Caco-2 (cell line): Measurements from ENCODE around the gene FHIT. TPM values are rescaled to one million over a fixed set of nuclear protein-coding genes. Genes with fewer than 3 reads are reported as not detected.

ENCODE experiments used
- BruUV-seq: library from RNA; stranded (reverse); fragments of 400-500 nt; replicated peaks from 2 replicates; lab custom pipeline; 2021; lab: Mats Ljungman, UMichigan
- CTCF ChIA-PET: fragments of 300-600 bp; sonication (Branson Sonifier 250); formaldehyde crosslinking; loops from one replicate; lab custom pipeline; 2022; ENCODE audit warnings: antibody characterized with exemption; lab: Charles Lee
- POLR2A ChIA-PET: fragments of 300-600 bp; sonication (Branson Sonifier 250); formaldehyde crosslinking; loops from one replicate; lab custom pipeline; 2022; ENCODE audit warnings: antibody characterized with exemption; lab: Charles Lee
- DNase-seq, 2 experiments: peaks; one replicate each; pipeline versions ENCODE4 v3.0.0 to v3.0.0-alpha.2; 2020 to 2022
- H3K27me3 ChIP-seq: replicated peaks from 2 replicates; pipeline ENCODE4 v1.6.0; 2011; ENCODE audit warnings: low read length; ENCODE audit not compliant: control insufficient read depth, insufficient read depth
- H3K36me3 ChIP-seq: 2 replicates; pipeline ENCODE4 v1.5.1; 2011; ENCODE audit warnings: low read length; ENCODE audit not compliant: control insufficient read depth, insufficient read depth
- H3K4me1 ChIP-seq: fragments of 250-450 bp; sonication (Bioruptor Pico); 2 replicates; pipeline ENCODE4 v1.5.1; 2020; ENCODE audit warnings: mild to moderate bottlenecking
- H3K4me3 ChIP-seq: 2 replicates; pipeline ENCODE4 v1.5.1; 2011; ENCODE audit warnings: low read depth, mild to moderate bottlenecking, control low read depth, low read length
- H3K9me3 ChIP-seq: fragments of 250-450 bp; sonication (Bioruptor Pico); 2 replicates; pipeline ENCODE4 v1.5.1; 2020; ENCODE audit warnings: mild to moderate bottlenecking, moderate library complexity
- H3K27ac Mint-ChIP-seq: one replicate; pipeline ENCODE4 v1.8.0; 2022; ENCODE audit warnings: mixed read lengths; ENCODE audit not compliant: unreplicated experiment
- H3K27me3 Mint-ChIP-seq: one replicate; pipeline ENCODE4 v1.8.0; 2022; ENCODE audit warnings: mixed read lengths; ENCODE audit not compliant: insufficient read depth, unreplicated experiment
- H3K36me3 Mint-ChIP-seq: one replicate; pipeline ENCODE4 v1.8.0; 2022; ENCODE audit warnings: mild to moderate bottlenecking, mixed read lengths; ENCODE audit not compliant: insufficient read depth, unreplicated experiment
- H3K4me1 Mint-ChIP-seq: one replicate; pipeline ENCODE4 v1.8.0; 2022; ENCODE audit warnings: low read depth, mixed read lengths; ENCODE audit not compliant: unreplicated experiment
- H3K4me3 Mint-ChIP-seq: one replicate; pipeline ENCODE4 v1.8.0; 2022; ENCODE audit warnings: mild to moderate bottlenecking, moderate library complexity, mixed read lengths; ENCODE audit not compliant: unreplicated experiment
- H3K9me3 Mint-ChIP-seq: one replicate; pipeline ENCODE4 v1.8.0; 2022; ENCODE audit warnings: mixed read lengths; ENCODE audit not compliant: unreplicated experiment
- intact Hi-C: fragments of 100-400 bp; cut with micrococcal nuclease; formaldehyde crosslinking; loops from one replicate; pipeline ENCODE4 v1.10.0; 2022; ENCODE audit not compliant: unreplicated experiment
- total RNA-seq: library from RNA; stranded (reverse); gene quantifications from 2 replicates; pipeline ENCODE4 v1.2.3, GENCODE V29; 2022
- TF ChIP-seq, protein P1 (sequence below), 2 experiments: fragments of 200-600 bp in 1 of 2; IDR thresholded peaks; 1 replicate in 1 of 2; 2 replicates in 1 of 2; pipeline versions ENCODE4 v1.5.1 to v1.8.0; 2011 to 2022; ENCODE audit warnings: antibody characterized with exemption in 1 of 2, control low read depth in 1 of 2, inconsistent platforms in 1 of 2, low read depth in 1 of 2, low read length in 1 of 2, mild to moderate bottlenecking in 1 of 2, moderate library complexity in 1 of 2; ENCODE audit not compliant: insufficient read depth in 1 of 2, severe bottlenecking in 1 of 2, unreplicated experiment in 1 of 2

The FHIT gene
- total RNA-seq, 1 experiment from 2014 or later: 8.3 TPM

DNA sequence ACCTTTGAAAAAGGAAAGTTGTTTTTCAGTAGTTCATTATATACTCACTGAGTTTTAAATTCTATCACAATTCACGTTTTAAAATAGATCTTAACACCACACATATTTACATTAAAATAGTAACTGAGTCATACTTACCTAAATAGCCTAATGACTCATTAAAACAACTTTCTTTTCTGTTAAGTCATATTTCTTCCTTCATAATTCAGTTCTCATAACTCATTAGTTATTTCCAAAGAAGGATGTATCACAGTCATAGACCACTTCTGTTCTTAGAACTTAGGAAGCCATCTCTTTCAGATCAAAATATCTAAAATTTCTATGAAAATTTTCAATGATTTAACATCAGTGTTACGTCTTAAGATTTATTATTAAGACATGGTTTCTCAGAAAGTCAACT is 885.9 kb downstream of the FHIT start:
- POLR2A ChIA-PET: no interaction called here
- H3K4me1 ChIP-seq: no peaks in the 10 kb centered on the region
- H3K4me3 ChIP-seq: no peak overlapping the region
- CTCF ChIA-PET: no interaction called here
- H3K4me1 Mint-ChIP-seq: no peaks in the 10 kb centered on the region
- no peaks in the 10 kb centered on the region for H3K27me3 Mint-ChIP-seq
- no peak overlapping the region for H3K27ac Mint-ChIP-seq
- no peak overlapping the region for H3K4me3 Mint-ChIP-seq
- H3K9me3 ChIP-seq: no peaks in the 10 kb centered on the region
- TF ChIP-seq, protein P1, sequence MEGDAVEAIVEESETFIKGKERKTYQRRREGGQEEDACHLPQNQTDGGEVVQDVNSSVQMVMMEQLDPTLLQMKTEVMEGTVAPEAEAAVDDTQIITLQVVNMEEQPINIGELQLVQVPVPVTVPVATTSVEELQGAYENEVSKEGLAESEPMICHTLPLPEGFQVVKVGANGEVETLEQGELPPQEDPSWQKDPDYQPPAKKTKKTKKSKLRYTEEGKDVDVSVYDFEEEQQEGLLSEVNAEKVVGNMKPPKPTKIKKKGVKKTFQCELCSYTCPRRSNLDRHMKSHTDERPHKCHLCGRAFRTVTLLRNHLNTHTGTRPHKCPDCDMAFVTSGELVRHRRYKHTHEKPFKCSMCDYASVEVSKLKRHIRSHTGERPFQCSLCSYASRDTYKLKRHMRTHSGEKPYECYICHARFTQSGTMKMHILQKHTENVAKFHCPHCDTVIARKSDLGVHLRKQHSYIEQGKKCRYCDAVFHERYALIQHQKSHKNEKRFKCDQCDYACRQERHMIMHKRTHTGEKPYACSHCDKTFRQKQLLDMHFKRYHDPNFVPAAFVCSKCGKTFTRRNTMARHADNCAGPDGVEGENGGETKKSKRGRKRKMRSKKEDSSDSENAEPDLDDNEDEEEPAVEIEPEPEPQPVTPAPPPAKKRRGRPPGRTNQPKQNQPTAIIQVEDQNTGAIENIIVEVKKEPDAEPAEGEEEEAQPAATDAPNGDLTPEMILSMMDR (IDR thresholded peaks at IDR 0.05; ENCODE audit: insufficient read depth in 1 of 2, low read depth in 1 of 2, low read length in 1 of 2, severe bottlenecking in 1 of 2, unreplicated experiment in 1 of 2): no peak
- peaks cover 8% of the 10 kb centered on the region for H3K9me3 Mint-ChIP-seq
- no peaks in the 10 kb centered on the region for H3K27me3 ChIP-seq
- H3K36me3 Mint-ChIP-seq: no peaks in the 10 kb centered on the region
- BruUV-seq: no TSS peak
- no peak for DNase-seq
- no peaks in the 10 kb centered on the region for H3K36me3 ChIP-seq
- intact Hi-C loops: no loop called here

DNA sequence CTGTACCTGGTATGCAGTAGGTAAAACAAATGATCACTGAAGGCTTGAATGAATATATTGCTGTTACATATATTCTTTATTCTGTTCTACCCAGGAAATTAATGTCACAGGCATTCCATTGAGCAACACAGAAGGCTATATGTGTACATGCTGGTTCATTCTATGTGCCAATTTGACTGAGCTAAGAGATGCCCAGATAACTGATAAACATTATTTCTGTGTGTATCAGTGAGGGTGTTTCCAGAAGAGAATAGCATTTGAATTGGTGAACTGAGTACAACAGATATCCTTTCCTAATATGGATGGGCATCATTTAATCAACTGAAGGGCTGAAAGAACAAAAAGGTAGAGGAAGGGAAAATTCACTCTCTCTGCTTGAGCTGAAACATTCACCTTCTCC is 886.8 kb downstream of the FHIT start:
- ChIA-PET POLR2A (no interaction called here), CTCF (no interaction called here)
- H3K27me3 Mint-ChIP-seq: no peaks in the 10 kb centered on the region
- no peak for DNase-seq
- Histone ChIP-seq H3K4me1 (no peaks in the 10 kb centered on the region), H3K27me3 (no peaks in the 10 kb centered on the region), H3K36me3 (no peaks in the 10 kb centered on the region), H3K9me3 (no peaks in the 10 kb centered on the region), H3K4me3 (no peak overlapping the region)
- TF ChIP-seq, protein P1 (IDR thresholded peaks at IDR 0.05; ENCODE audit: insufficient read depth in 1 of 2, low read depth in 1 of 2, low read length in 1 of 2, severe bottlenecking in 1 of 2, unreplicated experiment in 1 of 2): no peak
- H3K36me3 Mint-ChIP-seq: no peaks in the 10 kb centered on the region
- H3K4me3 Mint-ChIP-seq: no peak overlapping the region
- intact Hi-C loops: no loop called here
- H3K9me3 Mint-ChIP-seq: peaks cover 5% of the 10 kb centered on the region
- H3K27ac Mint-ChIP-seq: no peak overlapping the region
- no peaks in the 10 kb centered on the region for H3K4me1 Mint-ChIP-seq
- no TSS peak for BruUV-seq

DNA sequence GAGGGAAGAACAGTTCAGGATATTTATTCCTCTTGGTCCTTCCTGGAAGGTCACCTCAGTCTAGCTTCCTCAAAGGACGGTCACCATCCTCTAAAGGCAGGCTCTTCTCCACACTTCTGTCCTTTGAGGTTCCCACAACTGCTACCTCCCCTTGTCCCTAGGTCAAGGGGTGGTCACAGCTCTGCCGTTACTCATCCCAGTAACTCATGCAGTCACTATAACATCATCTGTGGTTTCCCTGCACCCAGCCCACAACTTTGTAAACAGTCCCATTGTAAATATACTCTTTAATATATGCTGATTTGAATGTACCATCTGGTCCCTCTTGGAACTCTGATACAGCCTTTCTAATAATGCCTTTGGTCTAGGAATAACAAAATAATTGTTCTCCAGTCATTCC is 887.4 kb downstream of the FHIT start:
- intact Hi-C loops: no loop called here
- H3K4me1 ChIP-seq: no peaks in the 10 kb centered on the region
- BruUV-seq: no TSS peak
- H3K27me3 ChIP-seq: no peaks in the 10 kb centered on the region
- Mint-ChIP-seq H3K36me3 (no peaks in the 10 kb centered on the region), H3K4me1 (no peaks in the 10 kb centered on the region), H3K4me3 (no peak overlapping the region), H3K27me3 (no peaks in the 10 kb centered on the region), H3K9me3 (no peaks in the 10 kb centered on the region), H3K27ac (no peak overlapping the region)
- TF ChIP-seq, protein P1 (IDR thresholded peaks at IDR 0.05; ENCODE audit: insufficient read depth in 1 of 2, low read depth in 1 of 2, low read length in 1 of 2, severe bottlenecking in 1 of 2, unreplicated experiment in 1 of 2): no peak
- ChIA-PET CTCF (no interaction called here), POLR2A (no interaction called here)
- H3K9me3 ChIP-seq: no peaks in the 10 kb centered on the region
- no peaks in the 10 kb centered on the region for H3K36me3 ChIP-seq
- no peak overlapping the region for H3K4me3 ChIP-seq
- DNase-seq: no peak
